Measurements from ENCODE around the gene GRM1. TPM values are rescaled to one million over a fixed set of nuclear protein-coding genes. Genes with fewer than 3 reads are reported as not detected.
A peak's percentile ranks its signal among the peaks of the same experiment; 100 is the strongest.

Gene GRM1
- polyA plus RNA-seq, 3 donors: not detected

GRCh38 chr6:146305092-146305491 lies 276.2 kb downstream of the GRM1 start:
- H3K27ac Mint-ChIP-seq: peak overlapping the region in 1 of 7 donors; percentile 44
- Histone ChIP-seq H2AFZ (ENCODE audit: insufficient read depth, low read depth, low read length, poor library complexity, severe bottlenecking) (no peak overlapping the region), H3K27me3 (ENCODE audit: control insufficient read depth in 2 of 2, insufficient read depth in 2 of 2, low read length in 2 of 2) (no peaks in the 10 kb centered on the region), H3K4me1 (ENCODE audit: control insufficient read depth in 1 of 2, insufficient read depth in 2 of 2, low read length in 2 of 2) (peaks cover 13% of the 10 kb centered on the region in 2 donors), H4K20me1 (ENCODE audit: insufficient read depth, low read length) (no peaks in the 10 kb centered on the region), H3K36me3 (replicated peaks in 1 of 2; ENCODE audit: control insufficient read depth in 1 of 2, insufficient read depth in 2 of 2, low read length in 2 of 2) (no peaks in the 10 kb centered on the region), H3K4me2 (replicated peaks; ENCODE audit: extremely low read depth, low read length, poor library complexity, severe bottlenecking) (no peak overlapping the region), H3K27ac (ENCODE audit: low read depth in 1 of 2, low read length in 2 of 2) (no peak overlapping the region), H3K79me2 (ENCODE audit: insufficient read depth, low read length) (no peaks in the 10 kb centered on the region), H3K9ac (ENCODE audit: insufficient read depth, low read length, poor library complexity, severe bottlenecking) (no peak overlapping the region), H3K9me3 (replicated peaks in 1 of 2; ENCODE audit: control insufficient read depth in 1 of 2, insufficient read depth in 1 of 2, low read length in 2 of 2) (no peaks in the 10 kb centered on the region), H3K4me3 (replicated peaks in 1 of 3; ENCODE audit: low read depth in 2 of 3, low read length in 3 of 3) (no peak overlapping the region)
- no peaks in the 10 kb centered on the region for H3K36me3 Mint-ChIP-seq
- H3K4me3 Mint-ChIP-seq: no peak overlapping the region
- peak; percentile 14 to 36 (median 23) for DNase-seq
- 0% methylated on average over 1 of the region's 1 CpG for WGBS (ENCODE audit: insufficient coverage)
- intact Hi-C loops (cut with micrococcal nuclease): no loop called here
- H3K27me3 Mint-ChIP-seq (ENCODE audit: low read depth in 3 of 3): peaks cover 0 to 6% (median 0%) of the 10 kb centered on the region in 3 donors
- no peak for TF ChIP-seq CTCF (IDR thresholded peaks at IDR 0.05)
- H3K4me1 Mint-ChIP-seq: peaks cover 21% of the 10 kb centered on the region
- H3K9me3 Mint-ChIP-seq: peaks cover 0 to 1% (median 0%) of the 10 kb centered on the region in 7 donors

- intact Hi-C loops (cut with micrococcal nuclease): no loop called here
- Mint-ChIP-seq H3K4me3 (no peak overlapping the region), H3K27me3 (ENCODE audit: low read depth in 3 of 3) (peaks cover 0 to 6% (median 0%) of the 10 kb centered on the region in 3 donors), H3K27ac (no peak overlapping the region), H3K9me3 (peaks cover 0 to 1% (median 0%) of the 10 kb centered on the region in 7 donors), H3K4me1 (peaks cover 21% of the 10 kb centered on the region), H3K36me3 (no peaks in the 10 kb centered on the region)
- H4K20me1 ChIP-seq (ENCODE audit: insufficient read depth, low read length): no peaks in the 10 kb centered on the region
- H3K9me3 ChIP-seq (replicated peaks in 1 of 2; ENCODE audit: control insufficient read depth in 1 of 2, insufficient read depth in 1 of 2, low read length in 2 of 2): no peaks in the 10 kb centered on the region
- H3K27me3 ChIP-seq (ENCODE audit: control insufficient read depth in 2 of 2, insufficient read depth in 2 of 2, low read length in 2 of 2): no peaks in the 10 kb centered on the region
- no peak overlapping the region for H2AFZ ChIP-seq (ENCODE audit: insufficient read depth, low read depth, low read length, poor library complexity, severe bottlenecking)
- H3K36me3 ChIP-seq (replicated peaks in 1 of 2; ENCODE audit: control insufficient read depth in 1 of 2, insufficient read depth in 2 of 2, low read length in 2 of 2): no peaks in the 10 kb centered on the region
- no peaks in the 10 kb centered on the region for H3K79me2 ChIP-seq (ENCODE audit: insufficient read depth, low read length)
- no peak overlapping the region for H3K4me2 ChIP-seq (replicated peaks; ENCODE audit: extremely low read depth, low read length, poor library complexity, severe bottlenecking)
- no peak overlapping the region for H3K9ac ChIP-seq (ENCODE audit: insufficient read depth, low read length, poor library complexity, severe bottlenecking)
- no peak overlapping the region for H3K4me3 ChIP-seq (replicated peaks in 1 of 3; ENCODE audit: low read depth in 2 of 3, low read length in 3 of 3)
- no peak overlapping the region for H3K27ac ChIP-seq (ENCODE audit: low read depth in 1 of 2, low read length in 2 of 2)
- H3K4me1 ChIP-seq (ENCODE audit: control insufficient read depth in 1 of 2, insufficient read depth in 2 of 2, low read length in 2 of 2): peaks cover 13% of the 10 kb centered on the region in 2 donors
- DNase-seq: no peak
- whole genome bisulfite sequencing (ENCODE audit: insufficient coverage): no CpG with 5 or more reads among the region's 3 CpGs
- TF ChIP-seq CTCF (IDR thresholded peaks at IDR 0.05): no peak
Measured at GRCh38 chr6:146305951-146306350, 277.1 kb downstream of the GRM1 start.

Data from CD14-positive monocyte (primary cell).